Posterior vena cava (tissue), 2 donors: ENCODE results near the gene PTPRN2. TPM values are rescaled to one million over a fixed set of nuclear protein-coding genes. Genes with fewer than 3 reads are reported as not detected.
"Not testable (repeated sequence)": the region's sequence is repeated elsewhere in the genome, so short reads cannot be mapped to it uniquely, and the experiment has no call there.

Experiments used
- DNase-seq: peaks from one replicate; pipeline ENCODE4 v3.0.0-alpha.2; 2020; ENCODE audit warnings: low spot score
- intact Hi-C, 2 donors: fragments of 100-400 bp; cut with DNase I; formaldehyde crosslinking; loops; one replicate each; pipeline versions ENCODE4 v1.14.1 to v1.14.2; 2022 to 2023
- total RNA-seq, 2 donors: library from RNA; stranded (reverse); fragmentation: NEBNext Ultra II Directional; extraction: Animal tissue kit (Norgen Biotek cat#: 25700); gene quantifications; one replicate each; pipeline ENCODE4 v1.2.1, GENCODE V29; 2021
- donor health status: DM: yes; HTN: yes; CAD: no.
- donor health status: DM: yes; HTN: yes; CAD: no.

The PTPRN2 gene
- total RNA-seq, 2 donors from 2014 or later = 1.6 to 2.8 TPM

- intact Hi-C loops = no loop called here
- DNase-seq = no peak
These were observed 49.3 kb downstream of the PTPRN2 start for GRCh38 chr7:158538156-158538946.

GRCh38 chr7:158537516-158537882 lies 50.1 kb downstream of the PTPRN2 start:
- DNase-seq = no peak
- intact Hi-C loops = no loop called here

DNA sequence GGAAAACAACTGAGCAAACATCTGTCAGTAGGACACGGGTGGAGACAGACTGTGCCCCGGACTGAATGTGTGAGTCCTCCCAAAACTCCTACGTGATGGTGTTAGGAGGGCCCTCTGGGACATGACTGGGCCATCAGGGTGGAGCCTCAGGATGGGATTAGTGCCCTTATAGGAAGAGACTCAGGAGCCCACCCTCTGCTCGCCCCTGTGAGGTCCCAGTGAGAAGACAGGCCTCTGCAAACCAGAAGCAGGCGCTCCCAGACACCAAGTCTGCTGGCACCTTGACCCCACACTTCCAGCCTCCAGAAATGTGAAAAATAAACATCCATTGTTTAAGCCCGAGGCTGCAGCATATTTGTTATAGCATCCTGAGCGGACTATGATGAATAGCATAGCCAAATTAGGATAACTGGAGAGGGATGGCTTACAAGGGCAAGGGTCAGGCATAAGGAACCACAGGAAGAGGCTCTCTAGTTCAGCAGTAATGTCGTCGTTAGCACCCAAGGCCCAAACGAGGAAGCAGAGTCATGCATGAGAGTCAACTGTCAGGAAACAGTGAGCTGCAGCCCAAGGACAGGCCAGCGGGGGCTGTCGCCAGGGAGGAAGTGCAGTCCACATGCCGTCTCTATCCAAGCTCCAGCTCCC lies 50.6 kb downstream of the PTPRN2 start:
- no peak for DNase-seq
- intact Hi-C loops = no loop called here

DNA sequence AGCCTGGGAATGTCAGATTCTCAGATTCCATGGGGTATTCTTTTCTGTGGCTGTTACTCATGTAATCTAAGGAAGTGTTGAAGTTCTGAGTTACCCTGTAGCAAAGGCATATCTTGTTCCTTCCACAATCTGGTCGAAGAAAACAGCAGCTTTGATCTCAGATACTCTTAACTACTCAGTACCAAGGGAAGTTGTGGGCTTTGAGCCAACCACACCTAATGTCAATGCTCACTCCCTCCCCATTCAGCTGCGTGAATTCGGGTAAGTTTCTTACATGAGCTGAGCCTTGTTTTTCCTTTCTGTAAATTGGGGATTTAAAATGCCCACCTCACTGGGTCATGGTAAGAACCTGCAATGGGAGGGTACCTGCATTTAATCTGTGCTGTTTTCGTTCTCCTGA lies 52.5 kb downstream of the PTPRN2 start:
- DNase-seq = no peak
- intact Hi-C loops = no loop called here

- no peak for DNase-seq
- intact Hi-C loops = no loop called here
These were observed 53.0 kb downstream of the PTPRN2 start for GRCh38 chr7:158534598-158534997.

- DNase-seq = not testable (repeated sequence)
These were observed 53.5 kb downstream of the PTPRN2 start for GRCh38 chr7:158534134-158534515.

DNA sequence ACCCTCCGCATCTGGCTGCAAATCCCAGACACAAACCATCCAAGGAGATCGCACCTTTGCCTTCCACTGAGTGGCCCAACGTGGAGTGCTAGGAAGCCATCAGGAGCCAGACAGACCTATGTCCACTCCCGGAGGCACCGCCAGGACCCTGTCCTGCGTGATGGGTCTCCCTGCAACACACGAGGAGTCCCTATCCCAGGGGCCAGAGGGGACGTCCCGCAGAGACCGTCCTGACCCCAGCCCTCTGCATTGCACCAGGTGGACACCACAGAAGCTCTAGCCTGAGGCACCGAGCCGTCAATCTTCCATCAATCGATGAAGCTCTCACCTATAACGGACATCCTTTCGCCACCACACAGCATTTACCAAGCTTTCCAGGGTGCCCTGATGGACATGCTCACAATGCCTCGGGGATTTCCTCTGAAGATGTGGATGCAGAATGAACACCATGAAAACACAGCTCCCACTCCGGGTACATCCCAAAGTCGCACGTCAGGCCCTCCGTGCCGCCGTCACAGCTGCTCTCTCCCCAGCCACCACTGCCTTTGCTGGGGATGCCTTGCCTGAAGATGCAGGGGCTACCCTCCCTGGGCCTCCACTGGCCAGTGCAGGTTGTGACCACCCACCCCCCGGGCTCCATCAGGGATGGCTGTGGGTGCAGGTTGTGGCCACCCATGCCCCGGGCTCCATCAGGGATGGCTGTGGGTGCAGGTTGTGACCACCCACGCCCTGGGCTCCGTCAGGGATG lies 54.1 kb downstream of the PTPRN2 start:
- DNase-seq = no peak
- intact Hi-C loops = no loop called here

More at GRCh38 chr7:158534134-158534515, 53.5 kb downstream of the PTPRN2 start:
- intact Hi-C loops = not testable (repeated sequence)

DNA sequence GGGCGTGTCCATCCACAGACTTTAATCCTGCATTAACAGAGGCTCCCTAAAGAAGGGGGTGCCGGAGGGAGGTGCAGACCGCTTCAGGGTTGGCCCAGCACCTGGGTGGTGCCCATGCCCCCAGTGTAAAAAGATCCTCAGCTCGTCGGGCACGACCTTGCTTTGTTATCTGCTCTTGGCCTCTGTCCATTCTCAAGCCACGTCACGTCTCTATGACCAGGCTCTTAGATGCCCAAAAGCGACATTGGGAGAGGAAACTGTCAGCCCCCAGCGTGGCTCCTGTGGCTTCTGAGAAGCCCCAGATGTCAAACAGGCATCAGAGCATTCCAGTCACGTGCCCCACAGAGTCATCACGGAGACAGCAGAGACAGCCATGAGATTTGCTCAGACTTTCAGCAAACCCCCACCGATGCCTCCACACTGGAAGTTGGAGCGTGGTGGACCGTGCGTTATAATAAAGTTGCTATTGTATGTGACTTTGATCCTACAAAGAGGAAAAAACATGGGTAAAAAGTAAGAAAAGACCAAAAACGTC lies 55.5 kb downstream of the PTPRN2 start:
- DNase-seq = no peak
- intact Hi-C loops = no loop called here

GRCh38 chr7:158531661-158532060 lies 56.0 kb downstream of the PTPRN2 start:
- DNase-seq = no peak
- intact Hi-C loops = no loop called here

- DNase-seq = no peak
- intact Hi-C loops = no loop called here
These were observed 56.6 kb downstream of the PTPRN2 start for GRCh38 chr7:158530800-158531609.

- DNase-seq = no peak
- intact Hi-C loops = no loop called here
These were observed 58.2 kb downstream of the PTPRN2 start for GRCh38 chr7:158529181-158530096.

DNA sequence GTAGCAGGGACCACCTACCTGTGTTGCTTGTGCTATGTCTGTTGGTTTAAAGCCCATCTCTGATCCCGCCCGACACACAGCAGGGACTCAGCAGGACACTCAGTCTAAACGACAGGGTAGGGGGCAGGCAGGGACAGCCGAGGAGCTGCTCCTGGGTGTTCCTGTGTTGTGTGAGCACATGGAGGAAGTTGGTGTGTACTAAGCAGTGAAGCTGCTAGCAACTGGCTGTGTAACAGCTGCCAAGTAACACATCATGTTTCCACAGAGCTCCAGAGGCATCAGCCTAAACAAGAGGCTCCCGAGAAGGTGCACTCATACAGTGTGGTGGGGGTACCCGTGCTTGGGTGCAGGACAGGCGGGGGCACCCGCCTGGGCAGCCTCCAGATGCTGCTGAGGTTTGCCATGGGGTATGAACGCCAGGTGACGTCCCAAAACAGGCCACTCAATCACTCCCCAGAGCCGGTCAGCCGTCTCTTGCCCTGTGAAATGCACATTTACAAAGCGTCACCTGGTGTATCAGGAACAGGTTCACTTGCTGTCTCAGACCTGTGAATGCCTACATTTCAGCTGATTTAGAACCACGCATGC lies 59.6 kb downstream of the PTPRN2 start:
- intact Hi-C loops = no loop called here

DNA sequence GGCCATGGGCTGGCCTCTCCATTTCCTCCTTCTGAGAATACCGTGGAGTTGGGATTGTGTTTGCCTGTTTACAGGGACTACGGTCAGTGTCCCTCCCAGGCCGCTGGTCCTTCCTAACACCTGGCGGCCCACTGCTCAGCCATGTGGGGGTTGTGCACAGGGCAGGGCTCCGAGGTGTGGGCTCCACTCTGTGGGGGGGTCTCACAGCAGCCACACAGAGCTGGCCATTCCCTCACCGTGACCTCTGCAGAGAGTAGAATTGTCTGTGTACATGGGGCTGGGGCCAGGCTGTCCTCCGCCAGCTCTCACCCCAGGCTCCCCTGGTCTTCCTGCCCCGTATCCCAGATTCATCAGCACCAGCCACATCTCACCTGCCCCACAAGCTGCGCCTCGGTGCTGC lies 60.1 kb downstream of the PTPRN2 start:
- DNase-seq = no peak

More for the DNA sequence above, 59.6 kb downstream of the PTPRN2 start:
- no peak for DNase-seq

GRCh38 chr7:158527038-158527437 lies 60.6 kb downstream of the PTPRN2 start:
- DNase-seq = no peak
- intact Hi-C loops = no loop called here

More for the DNA sequence above, 60.1 kb downstream of the PTPRN2 start:
- intact Hi-C loops = no loop called here

GRCh38 chr7:158526531-158526930 lies 61.1 kb downstream of the PTPRN2 start:
- intact Hi-C loops = no loop called here
- no peak for DNase-seq

DNA sequence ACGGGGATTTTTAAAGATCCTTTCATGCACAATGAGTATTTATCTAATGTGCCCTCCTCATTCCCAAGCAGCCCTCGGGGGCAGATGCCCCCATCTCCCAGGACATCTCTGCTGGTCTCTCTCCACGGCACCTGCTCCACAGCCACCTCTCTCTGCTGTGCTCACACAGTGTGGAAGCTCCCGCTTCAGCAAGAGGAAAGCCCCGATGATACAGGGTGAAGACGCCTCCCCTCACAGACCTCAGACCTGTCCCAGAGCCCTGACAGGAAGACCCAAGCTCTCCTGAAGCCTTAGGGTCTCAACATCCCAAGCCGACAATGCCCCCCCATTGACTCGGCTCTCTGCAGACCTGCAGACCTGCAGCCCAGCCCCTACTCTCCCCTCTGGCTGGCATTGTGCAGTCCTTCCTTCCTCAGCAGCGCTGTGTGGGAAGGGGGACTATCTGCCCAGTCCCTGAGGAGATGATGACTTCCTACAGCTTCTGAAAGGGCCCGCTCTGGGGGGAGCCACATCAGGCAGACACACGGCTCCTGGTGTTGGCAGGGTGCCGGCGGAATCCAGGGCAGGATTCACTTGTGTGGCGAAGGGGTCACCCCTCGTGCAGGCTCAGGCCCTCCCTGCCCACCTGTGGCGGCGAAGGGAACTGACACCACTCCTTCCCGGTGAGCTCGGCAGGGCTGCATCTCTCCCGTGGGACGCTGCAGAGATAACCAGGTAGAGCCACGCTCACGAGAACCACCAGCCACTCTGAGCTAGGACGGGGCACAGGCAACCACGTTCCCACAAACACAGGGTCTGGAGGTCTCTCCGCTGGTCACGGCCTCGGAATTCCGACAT lies 61.8 kb downstream of the PTPRN2 start:
- intact Hi-C loops = no loop called here
- DNase-seq = no peak
